Measurements from ENCODE around the gene GPX1.
"Not testable (repeated sequence)": the region's sequence is repeated elsewhere in the genome, so short reads cannot be mapped to it uniquely, and the experiment has no call there.

GPX1 gene

GRCh38 chr3:49343163-49343562 lies 15.0 kb downstream of the GPX1 start:
- peak overlapping the region; percentile 99 for H3K27ac Mint-ChIP-seq
- peaks cover 11% of the 10 kb centered on the region for H3K36me3 Mint-ChIP-seq
- no peak for ATAC-seq
- H3K4me1 Mint-ChIP-seq = peaks cover 75% of the 10 kb centered on the region
- no peaks in the 10 kb centered on the region for H3K9me3 Mint-ChIP-seq
- peak overlapping the region; percentile 36 for H3K4me3 Mint-ChIP-seq
- no peaks in the 10 kb centered on the region for H3K27me3 Mint-ChIP-seq

- Mint-ChIP-seq H3K27me3 (no peaks in the 10 kb centered on the region), H3K9me3 (no peaks in the 10 kb centered on the region), H3K4me3 (no peak overlapping the region), H3K36me3 (peaks cover 13% of the 10 kb centered on the region), H3K4me1 (peaks cover 75% of the 10 kb centered on the region), H3K27ac (peak overlapping the region; percentile 99)
- no peak for ATAC-seq
These were observed 16.2 kb downstream of the GPX1 start for GRCh38 chr3:49341996-49342395.

- Mint-ChIP-seq H3K36me3 (peaks cover 19% of the 10 kb centered on the region), H3K4me1 (peaks cover 61% of the 10 kb centered on the region), H3K4me3 (peak within 1 kb of the TSS; percentile 99), H3K27me3 (no peaks in the 10 kb centered on the region), H3K9me3 (no peaks in the 10 kb centered on the region), H3K27ac (peak within 1 kb of the TSS; percentile 99)
- ATAC-seq = peak; percentile 97
These were observed 18.0 kb downstream of the GPX1 start, which contains the start of gene USP4 for GRCh38 chr3:49339941-49340800. Gene USP4 (minus strand): TSS chr3:49340053. CDS start chr3:49340024, 29 bp downstream.

GRCh38 chr3:49339581-49339940 lies 18.6 kb downstream of the GPX1 start:
- H3K9me3 Mint-ChIP-seq = no peaks in the 10 kb centered on the region
- peaks cover 25% of the 10 kb centered on the region for H3K36me3 Mint-ChIP-seq
- H3K27ac Mint-ChIP-seq = peak overlapping the region; percentile 99
- H3K4me3 Mint-ChIP-seq = peak overlapping the region; percentile 99
- ATAC-seq = no peak
- peaks cover 56% of the 10 kb centered on the region for H3K4me1 Mint-ChIP-seq
- no peaks in the 10 kb centered on the region for H3K27me3 Mint-ChIP-seq

GRCh38 chr3:49333916-49334633 lies 24.1 kb downstream of the GPX1 start:
- H3K36me3 Mint-ChIP-seq = peaks cover 36% of the 10 kb centered on the region

GRCh38 chr3:49333091-49333490 lies 25.1 kb downstream of the GPX1 start:
- Mint-ChIP-seq H3K27ac (no peak overlapping the region), H3K4me1 (peaks cover 6% of the 10 kb centered on the region), H3K27me3 (no peaks in the 10 kb centered on the region), H3K36me3 (peaks cover 32% of the 10 kb centered on the region), H3K4me3 (no peak overlapping the region), H3K9me3 (no peaks in the 10 kb centered on the region)
- ATAC-seq = no peak

More at GRCh38 chr3:49333916-49334633, 24.1 kb downstream of the GPX1 start:
- Mint-ChIP-seq H3K4me1 (peaks cover 16% of the 10 kb centered on the region), H3K27ac (no peak overlapping the region), H3K9me3 (no peaks in the 10 kb centered on the region), H3K4me3 (no peak overlapping the region), H3K27me3 (no peaks in the 10 kb centered on the region)
- no peak for ATAC-seq

GRCh38 chr3:49329186-49329585 lies 29.0 kb downstream of the GPX1 start:
- no peaks in the 10 kb centered on the region for H3K9me3 Mint-ChIP-seq
- H3K4me3 Mint-ChIP-seq = no peak overlapping the region
- ATAC-seq = no peak
- H3K4me1 Mint-ChIP-seq = peaks cover 4% of the 10 kb centered on the region
- H3K27ac Mint-ChIP-seq = no peak overlapping the region
- peaks cover 39% of the 10 kb centered on the region for H3K36me3 Mint-ChIP-seq
- no peaks in the 10 kb centered on the region for H3K27me3 Mint-ChIP-seq

- not testable (repeated sequence) for H3K4me3 Mint-ChIP-seq, H3K4me1 Mint-ChIP-seq, H3K27me3 Mint-ChIP-seq, H3K27ac Mint-ChIP-seq, ATAC-seq, H3K9me3 Mint-ChIP-seq
- peaks cover 44% of the 10 kb centered on the region for H3K36me3 Mint-ChIP-seq
These were observed 29.8 kb downstream of the GPX1 start for GRCh38 chr3:49328350-49328749.

- Mint-ChIP-seq H3K36me3 (peaks cover 38% of the 10 kb centered on the region), H3K27me3 (no peaks in the 10 kb centered on the region), H3K27ac (no peak overlapping the region), H3K4me1 (no peaks in the 10 kb centered on the region), H3K4me3 (no peak overlapping the region), H3K9me3 (no peaks in the 10 kb centered on the region)
- ATAC-seq = no peak
These were observed 30.7 kb downstream of the GPX1 start for GRCh38 chr3:49327485-49327884.

GRCh38 chr3:49324768-49325167 lies 33.4 kb downstream of the GPX1 start:
- H3K4me1 Mint-ChIP-seq = no peaks in the 10 kb centered on the region
- no peak overlapping the region for H3K4me3 Mint-ChIP-seq
- ATAC-seq = no peak
- H3K9me3 Mint-ChIP-seq = no peaks in the 10 kb centered on the region
- H3K27ac Mint-ChIP-seq = no peak overlapping the region
- peaks cover 61% of the 10 kb centered on the region for H3K36me3 Mint-ChIP-seq
- H3K27me3 Mint-ChIP-seq = no peaks in the 10 kb centered on the region

- H3K36me3 Mint-ChIP-seq = peaks cover 47% of the 10 kb centered on the region
- ATAC-seq = no peak
- H3K27me3 Mint-ChIP-seq = no peaks in the 10 kb centered on the region
These were observed 41.3 kb downstream of the GPX1 start for GRCh38 chr3:49316696-49317457.

GRCh38 chr3:49313896-49314688 lies 44.1 kb downstream of the GPX1 start:
- no peaks in the 10 kb centered on the region for H3K9me3 Mint-ChIP-seq
- peaks cover 43% of the 10 kb centered on the region for H3K36me3 Mint-ChIP-seq
- no peak for ATAC-seq
- H3K27ac Mint-ChIP-seq = no peak overlapping the region
- no peak overlapping the region for H3K4me3 Mint-ChIP-seq
- no peaks in the 10 kb centered on the region for H3K27me3 Mint-ChIP-seq
- H3K4me1 Mint-ChIP-seq = no peaks in the 10 kb centered on the region

More at GRCh38 chr3:49316696-49317457, 41.3 kb downstream of the GPX1 start:
- no peak overlapping the region for H3K4me3 Mint-ChIP-seq
- H3K4me1 Mint-ChIP-seq = no peaks in the 10 kb centered on the region
- H3K27ac Mint-ChIP-seq = no peak overlapping the region
- H3K9me3 Mint-ChIP-seq = no peaks in the 10 kb centered on the region

- Mint-ChIP-seq H3K27me3 (no peaks in the 10 kb centered on the region), H3K9me3 (no peaks in the 10 kb centered on the region), H3K4me3 (no peak overlapping the region), H3K36me3 (peaks cover 42% of the 10 kb centered on the region), H3K27ac (no peak overlapping the region), H3K4me1 (no peaks in the 10 kb centered on the region)
- no peak for ATAC-seq
These were observed 46.9 kb downstream of the GPX1 start for GRCh38 chr3:49311283-49311682.

- no peak for ATAC-seq
- Mint-ChIP-seq H3K36me3 (peaks cover 44% of the 10 kb centered on the region), H3K4me1 (no peaks in the 10 kb centered on the region), H3K4me3 (no peak overlapping the region), H3K9me3 (no peaks in the 10 kb centered on the region), H3K27ac (no peak overlapping the region), H3K27me3 (no peaks in the 10 kb centered on the region)
These were observed 47.5 kb downstream of the GPX1 start for GRCh38 chr3:49310677-49311076.
